Choroid plexus epithelial cell (primary cell): ENCODE measurements around the gene ANP32D.
A peak's percentile ranks its signal among the peaks of the same experiment; 100 is the strongest.
"Not testable (repeated sequence)": the region's sequence is repeated elsewhere in the genome, so short reads cannot be mapped to it uniquely, and the experiment has no call there.

Source experiments
- DNase-seq: peaks from one replicate; pipeline ENCODE4 v3.0.0-alpha.2; 2010; ENCODE audit warnings: low read depth
- H3K4me3 ChIP-seq: 2 replicates; pipeline ENCODE4 v1.5.1; 2011; ENCODE audit warnings: low read depth, mild to moderate bottlenecking, control low read depth, low read length, moderate library complexity
- TF ChIP-seq, protein P1 (sequence below): conservative IDR thresholded peaks from 2 replicates; pipeline ENCODE4 v1.5.1; 2011; ENCODE audit warnings: low read depth, mild to moderate bottlenecking, control low read depth, inconsistent platforms, low read length, moderate library complexity

Gene ANP32D

DNA sequence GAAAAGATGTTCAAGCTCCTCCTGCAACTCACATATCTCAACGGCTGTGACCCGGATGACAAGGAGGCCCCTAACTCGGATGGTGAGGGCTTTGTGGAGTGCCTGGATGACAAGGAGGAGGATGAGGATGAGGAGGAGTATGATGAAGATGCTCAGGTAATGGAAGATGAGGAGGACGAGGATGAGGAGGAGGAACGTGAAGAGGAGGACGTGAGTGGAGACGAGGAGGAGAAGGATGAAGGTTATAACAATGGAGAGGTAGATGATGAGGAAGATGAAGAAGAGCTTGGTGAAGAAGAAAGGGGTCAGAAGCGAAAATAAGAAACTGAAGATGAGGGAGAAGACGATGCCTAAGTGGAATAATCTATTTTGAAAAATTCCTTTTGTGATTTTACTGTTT is 702 bp downstream of the ANP32D start:
- TF ChIP-seq, protein P1, sequence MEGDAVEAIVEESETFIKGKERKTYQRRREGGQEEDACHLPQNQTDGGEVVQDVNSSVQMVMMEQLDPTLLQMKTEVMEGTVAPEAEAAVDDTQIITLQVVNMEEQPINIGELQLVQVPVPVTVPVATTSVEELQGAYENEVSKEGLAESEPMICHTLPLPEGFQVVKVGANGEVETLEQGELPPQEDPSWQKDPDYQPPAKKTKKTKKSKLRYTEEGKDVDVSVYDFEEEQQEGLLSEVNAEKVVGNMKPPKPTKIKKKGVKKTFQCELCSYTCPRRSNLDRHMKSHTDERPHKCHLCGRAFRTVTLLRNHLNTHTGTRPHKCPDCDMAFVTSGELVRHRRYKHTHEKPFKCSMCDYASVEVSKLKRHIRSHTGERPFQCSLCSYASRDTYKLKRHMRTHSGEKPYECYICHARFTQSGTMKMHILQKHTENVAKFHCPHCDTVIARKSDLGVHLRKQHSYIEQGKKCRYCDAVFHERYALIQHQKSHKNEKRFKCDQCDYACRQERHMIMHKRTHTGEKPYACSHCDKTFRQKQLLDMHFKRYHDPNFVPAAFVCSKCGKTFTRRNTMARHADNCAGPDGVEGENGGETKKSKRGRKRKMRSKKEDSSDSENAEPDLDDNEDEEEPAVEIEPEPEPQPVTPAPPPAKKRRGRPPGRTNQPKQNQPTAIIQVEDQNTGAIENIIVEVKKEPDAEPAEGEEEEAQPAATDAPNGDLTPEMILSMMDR: no peak
- no peak overlapping the region for H3K4me3 ChIP-seq
- no peak for DNase-seq

DNA sequence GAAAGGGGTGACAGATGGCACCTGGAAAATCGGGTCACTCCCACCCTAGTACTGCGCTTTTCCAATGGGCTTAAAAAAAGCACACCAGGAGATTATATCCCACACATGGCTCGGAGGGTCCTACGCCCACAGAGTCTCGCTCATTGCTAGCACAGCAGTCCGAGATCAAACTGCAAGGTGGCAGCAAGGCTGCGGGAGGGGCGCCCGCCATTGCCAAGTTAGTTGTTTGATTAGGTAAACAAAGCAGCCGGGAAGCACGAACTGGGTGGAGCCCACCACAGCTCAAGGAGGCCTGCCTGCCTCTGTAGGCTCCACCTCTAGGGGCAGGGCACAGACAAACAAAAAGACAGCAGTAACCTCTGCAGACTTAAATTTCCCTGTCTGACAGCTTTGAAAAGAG is 2.1 kb downstream of the ANP32D start:
- not testable (repeated sequence) for H3K4me3 ChIP-seq, DNase-seq

- DNase-seq: no peak
- TF ChIP-seq, protein P1: no peak
- H3K4me3 ChIP-seq: no peak within 1 kb of the TSS
Observed at GRCh38 chr12:48482198-48482597, 9.8 kb downstream of the ANP32D start, which contains the start of gene C12orf54. TSS of gene C12orf54 (plus strand) at chr12:48482498. CDS start at chr12:48483297, 799 bp downstream.

DNA sequence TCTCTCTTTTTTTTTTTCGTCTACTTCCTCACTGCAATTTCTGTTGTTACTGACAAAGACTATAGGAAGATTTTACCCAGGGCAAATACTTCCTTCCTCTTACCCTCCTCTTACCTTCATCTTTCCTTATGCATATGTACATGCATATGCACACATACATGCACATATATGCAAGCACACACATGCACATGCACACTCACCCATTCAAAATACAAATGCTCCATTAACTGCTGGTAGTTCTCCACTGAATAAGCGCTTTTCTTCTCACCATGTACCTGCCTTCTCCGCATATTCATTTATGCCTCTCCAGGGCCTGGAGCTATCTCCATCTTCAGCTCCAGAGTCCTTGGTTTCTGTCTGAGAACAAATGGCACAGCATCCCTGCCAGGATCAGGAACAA is 10.6 kb downstream of the ANP32D start:
- TF ChIP-seq, protein P1: no peak
- no peak overlapping the region for H3K4me3 ChIP-seq
- DNase-seq: no peak

- TF ChIP-seq, protein P1: no peak
- DNase-seq: no peak
- H3K4me3 ChIP-seq: no peak overlapping the region
Observed at GRCh38 chr12:48486261-48486660, 13.9 kb downstream of the ANP32D start.

GRCh38 chr12:48486679-48487078 is 14.3 kb downstream of the ANP32D start:
- DNase-seq: no peak
- TF ChIP-seq, protein P1: no peak
- no peak overlapping the region for H3K4me3 ChIP-seq

DNA sequence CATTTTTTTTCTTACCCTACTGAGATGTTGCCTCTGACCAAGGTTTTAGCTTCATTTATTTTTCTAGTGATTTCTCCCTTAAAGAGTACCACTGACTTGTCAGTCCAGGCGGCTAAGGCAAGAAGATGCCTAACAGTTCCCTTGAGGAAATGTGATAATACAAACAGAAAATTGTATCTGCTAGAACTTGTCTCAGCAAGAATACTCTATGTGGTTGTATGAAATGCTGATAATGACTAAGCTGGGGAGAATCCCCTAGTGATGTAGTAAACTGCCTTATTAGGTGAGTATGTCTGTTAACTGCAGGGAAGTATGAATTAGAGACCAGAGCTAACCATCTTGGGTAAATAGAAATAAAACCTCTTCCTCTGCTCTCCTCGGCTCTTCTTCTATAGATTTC is 16.7 kb downstream of the ANP32D start:
- TF ChIP-seq, protein P1: no peak
- H3K4me3 ChIP-seq: no peak overlapping the region

GRCh38 chr12:48489456-48489855 is 17.1 kb downstream of the ANP32D start:
- H3K4me3 ChIP-seq, DNase-seq: not testable (repeated sequence)

More for the DNA sequence above, 16.7 kb downstream of the ANP32D start:
- peak; percentile 20 for DNase-seq

GRCh38 chr12:48500281-48500680 is 27.9 kb downstream of the ANP32D start:
- not testable (repeated sequence) for DNase-seq, H3K4me3 ChIP-seq

- not testable (repeated sequence) for DNase-seq, H3K4me3 ChIP-seq
Observed at GRCh38 chr12:48506836-48507235, 34.5 kb downstream of the ANP32D start.
